Measurements from ENCODE around the gene MSX1. TPM values are rescaled to one million over a fixed set of nuclear protein-coding genes. Genes with fewer than 3 reads are reported as not detected.

Gene MSX1
- total and polyA plus RNA-seq, 2 of the 8 experiments (the other 6 are each of a cell fraction or from before 2014, with no cell fraction given): 0.47 TPM; not detected in 1

DNA sequence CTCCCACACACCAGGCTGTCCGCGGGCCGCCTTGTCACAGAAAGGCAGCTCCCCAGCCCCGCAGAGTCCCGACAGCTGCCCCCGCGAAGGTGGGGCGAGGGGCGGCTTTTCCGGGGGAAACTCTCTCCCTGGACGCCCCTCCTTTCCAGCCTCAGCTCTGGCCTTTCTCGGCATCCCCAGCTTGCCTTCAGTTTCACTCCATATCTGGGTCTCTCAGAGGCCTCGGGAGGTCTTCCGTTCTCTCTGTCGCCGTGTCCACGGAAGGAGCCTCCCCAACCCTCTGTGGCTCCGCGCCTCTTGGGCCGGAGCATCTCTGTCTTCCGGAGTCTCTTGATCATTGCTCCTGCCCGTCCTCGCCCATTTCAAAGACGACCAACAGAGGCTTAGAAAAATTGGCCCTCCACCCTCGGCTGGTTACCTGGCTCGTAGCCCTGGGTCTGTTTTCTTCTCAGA is 6.1 kb upstream of the MSX1 start (continued):
- TF ChIP-seq, protein P1, sequence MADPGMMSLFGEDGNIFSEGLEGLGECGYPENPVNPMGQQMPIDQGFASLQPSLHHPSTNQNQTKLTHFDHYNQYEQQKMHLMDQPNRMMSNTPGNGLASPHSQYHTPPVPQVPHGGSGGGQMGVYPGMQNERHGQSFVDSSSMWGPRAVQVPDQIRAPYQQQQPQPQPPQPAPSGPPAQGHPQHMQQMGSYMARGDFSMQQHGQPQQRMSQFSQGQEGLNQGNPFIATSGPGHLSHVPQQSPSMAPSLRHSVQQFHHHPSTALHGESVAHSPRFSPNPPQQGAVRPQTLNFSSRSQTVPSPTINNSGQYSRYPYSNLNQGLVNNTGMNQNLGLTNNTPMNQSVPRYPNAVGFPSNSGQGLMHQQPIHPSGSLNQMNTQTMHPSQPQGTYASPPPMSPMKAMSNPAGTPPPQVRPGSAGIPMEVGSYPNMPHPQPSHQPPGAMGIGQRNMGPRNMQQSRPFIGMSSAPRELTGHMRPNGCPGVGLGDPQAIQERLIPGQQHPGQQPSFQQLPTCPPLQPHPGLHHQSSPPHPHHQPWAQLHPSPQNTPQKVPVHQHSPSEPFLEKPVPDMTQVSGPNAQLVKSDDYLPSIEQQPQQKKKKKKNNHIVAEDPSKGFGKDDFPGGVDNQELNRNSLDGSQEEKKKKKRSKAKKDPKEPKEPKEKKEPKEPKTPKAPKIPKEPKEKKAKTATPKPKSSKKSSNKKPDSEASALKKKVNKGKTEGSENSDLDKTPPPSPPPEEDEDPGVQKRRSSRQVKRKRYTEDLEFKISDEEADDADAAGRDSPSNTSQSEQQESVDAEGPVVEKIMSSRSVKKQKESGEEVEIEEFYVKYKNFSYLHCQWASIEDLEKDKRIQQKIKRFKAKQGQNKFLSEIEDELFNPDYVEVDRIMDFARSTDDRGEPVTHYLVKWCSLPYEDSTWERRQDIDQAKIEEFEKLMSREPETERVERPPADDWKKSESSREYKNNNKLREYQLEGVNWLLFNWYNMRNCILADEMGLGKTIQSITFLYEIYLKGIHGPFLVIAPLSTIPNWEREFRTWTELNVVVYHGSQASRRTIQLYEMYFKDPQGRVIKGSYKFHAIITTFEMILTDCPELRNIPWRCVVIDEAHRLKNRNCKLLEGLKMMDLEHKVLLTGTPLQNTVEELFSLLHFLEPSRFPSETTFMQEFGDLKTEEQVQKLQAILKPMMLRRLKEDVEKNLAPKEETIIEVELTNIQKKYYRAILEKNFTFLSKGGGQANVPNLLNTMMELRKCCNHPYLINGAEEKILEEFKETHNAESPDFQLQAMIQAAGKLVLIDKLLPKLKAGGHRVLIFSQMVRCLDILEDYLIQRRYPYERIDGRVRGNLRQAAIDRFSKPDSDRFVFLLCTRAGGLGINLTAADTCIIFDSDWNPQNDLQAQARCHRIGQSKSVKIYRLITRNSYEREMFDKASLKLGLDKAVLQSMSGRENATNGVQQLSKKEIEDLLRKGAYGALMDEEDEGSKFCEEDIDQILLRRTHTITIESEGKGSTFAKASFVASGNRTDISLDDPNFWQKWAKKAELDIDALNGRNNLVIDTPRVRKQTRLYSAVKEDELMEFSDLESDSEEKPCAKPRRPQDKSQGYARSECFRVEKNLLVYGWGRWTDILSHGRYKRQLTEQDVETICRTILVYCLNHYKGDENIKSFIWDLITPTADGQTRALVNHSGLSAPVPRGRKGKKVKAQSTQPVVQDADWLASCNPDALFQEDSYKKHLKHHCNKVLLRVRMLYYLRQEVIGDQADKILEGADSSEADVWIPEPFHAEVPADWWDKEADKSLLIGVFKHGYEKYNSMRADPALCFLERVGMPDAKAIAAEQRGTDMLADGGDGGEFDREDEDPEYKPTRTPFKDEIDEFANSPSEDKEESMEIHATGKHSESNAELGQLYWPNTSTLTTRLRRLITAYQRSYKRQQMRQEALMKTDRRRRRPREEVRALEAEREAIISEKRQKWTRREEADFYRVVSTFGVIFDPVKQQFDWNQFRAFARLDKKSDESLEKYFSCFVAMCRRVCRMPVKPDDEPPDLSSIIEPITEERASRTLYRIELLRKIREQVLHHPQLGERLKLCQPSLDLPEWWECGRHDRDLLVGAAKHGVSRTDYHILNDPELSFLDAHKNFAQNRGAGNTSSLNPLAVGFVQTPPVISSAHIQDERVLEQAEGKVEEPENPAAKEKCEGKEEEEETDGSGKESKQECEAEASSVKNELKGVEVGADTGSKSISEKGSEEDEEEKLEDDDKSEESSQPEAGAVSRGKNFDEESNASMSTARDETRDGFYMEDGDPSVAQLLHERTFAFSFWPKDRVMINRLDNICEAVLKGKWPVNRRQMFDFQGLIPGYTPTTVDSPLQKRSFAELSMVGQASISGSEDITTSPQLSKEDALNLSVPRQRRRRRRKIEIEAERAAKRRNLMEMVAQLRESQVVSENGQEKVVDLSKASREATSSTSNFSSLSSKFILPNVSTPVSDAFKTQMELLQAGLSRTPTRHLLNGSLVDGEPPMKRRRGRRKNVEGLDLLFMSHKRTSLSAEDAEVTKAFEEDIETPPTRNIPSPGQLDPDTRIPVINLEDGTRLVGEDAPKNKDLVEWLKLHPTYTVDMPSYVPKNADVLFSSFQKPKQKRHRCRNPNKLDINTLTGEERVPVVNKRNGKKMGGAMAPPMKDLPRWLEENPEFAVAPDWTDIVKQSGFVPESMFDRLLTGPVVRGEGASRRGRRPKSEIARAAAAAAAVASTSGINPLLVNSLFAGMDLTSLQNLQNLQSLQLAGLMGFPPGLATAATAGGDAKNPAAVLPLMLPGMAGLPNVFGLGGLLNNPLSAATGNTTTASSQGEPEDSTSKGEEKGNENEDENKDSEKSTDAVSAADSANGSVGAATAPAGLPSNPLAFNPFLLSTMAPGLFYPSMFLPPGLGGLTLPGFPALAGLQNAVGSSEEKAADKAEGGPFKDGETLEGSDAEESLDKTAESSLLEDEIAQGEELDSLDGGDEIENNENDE (IDR thresholded peaks at IDR 0.05; ENCODE audit: insufficient replicate concordance, low read length): no peak
- peak; percentile 94 for TF ChIP-seq RNF2 (IDR thresholded peaks at IDR 0.05; ENCODE audit: borderline replicate concordance, low read depth, low read length, missing control alignments, poor library complexity, severe bottlenecking)
- TF ChIP-seq SUZ12 (IDR thresholded peaks at IDR 0.05; ENCODE audit: low read length): peak; percentile 69
- TF ChIP-seq JUND (IDR thresholded peaks at IDR 0.05; ENCODE audit: low read length): no peak
